Stimulated activated naive CD8-positive, alpha-beta T cell treated with anti-CD3 and anti-CD28 coated beads, Interleukin-15, Interleukin-2, amounts not matched to agents 100 ng/mL and 50 ng/mL, for 24 hours (primary cell): ENCODE measurements around the gene C3orf80.
"Not testable (repeated sequence)": the region's sequence is repeated elsewhere in the genome, so short reads cannot be mapped to it uniquely, and the experiment has no call there.

ENCODE experiments used
- H3K27ac Mint-ChIP-seq: one replicate; pipeline ENCODE4 v1.8.0; 2021; ENCODE audit warnings: mild to moderate bottlenecking, mixed read lengths
- H3K27me3 Mint-ChIP-seq: one replicate; pipeline ENCODE4 v1.8.0; 2021; ENCODE audit warnings: mixed read lengths
- H3K36me3 Mint-ChIP-seq: one replicate; pipeline ENCODE4 v1.8.0; 2021; ENCODE audit warnings: low read depth, mixed read lengths
- H3K4me1 Mint-ChIP-seq: one replicate; pipeline ENCODE4 v1.8.0; 2021; ENCODE audit warnings: low read depth, mixed read lengths
- H3K4me3 Mint-ChIP-seq: one replicate; pipeline ENCODE4 v1.8.0; 2021; ENCODE audit warnings: mild to moderate bottlenecking, mixed read lengths
- H3K9me3 Mint-ChIP-seq: one replicate; pipeline ENCODE4 v1.8.0; 2021; ENCODE audit warnings: mixed read lengths

Gene C3orf80

DNA sequence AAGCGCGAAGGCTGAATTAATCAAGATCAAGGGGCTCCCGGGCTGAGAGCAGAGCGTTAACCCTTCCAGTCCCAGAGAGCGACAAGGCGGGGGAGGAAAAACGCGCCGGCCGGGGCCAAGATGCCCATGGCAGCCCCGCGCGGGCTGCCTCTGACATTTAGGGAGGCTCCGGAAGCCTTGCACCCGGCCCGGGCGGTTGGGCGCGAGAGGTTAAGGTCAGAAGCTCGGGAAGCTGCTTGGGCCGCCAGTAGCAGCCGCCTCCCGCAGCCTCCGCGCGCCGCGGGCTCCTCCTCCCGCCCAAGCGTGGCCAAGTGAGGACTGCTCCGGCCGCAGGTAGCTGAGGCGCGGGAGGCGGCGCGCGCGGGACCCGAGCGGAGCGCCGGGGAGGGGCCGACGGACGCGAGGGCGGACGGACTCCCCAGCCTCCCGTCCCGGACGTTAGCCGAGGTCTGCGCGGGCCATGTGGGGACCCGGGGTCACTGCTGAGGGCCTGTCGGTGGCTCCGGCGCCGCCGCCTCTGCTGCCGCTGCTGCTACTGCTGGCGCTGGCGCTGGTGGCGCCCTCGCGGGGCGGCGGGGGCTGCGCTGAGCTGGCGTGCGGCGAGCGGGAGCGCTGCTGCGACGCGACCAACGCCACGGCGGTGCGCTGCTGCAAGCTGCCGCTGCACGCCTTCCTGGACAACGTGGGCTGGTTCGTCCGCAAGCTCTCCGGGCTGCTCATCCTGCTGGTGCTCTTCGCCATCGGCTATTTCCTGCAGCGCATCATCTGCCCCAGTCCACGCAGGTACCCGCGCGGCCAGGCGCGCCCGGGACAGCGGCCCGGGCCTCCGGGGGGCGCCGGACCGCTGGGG lies at the start of gene C3orf80:
TSS of gene C3orf80 (plus strand) at position 247 of the 850 bp plus-strand sequence. CDS start at position 461, 214 bp downstream.
- Mint-ChIP-seq H3K9me3 (no peaks in the 10 kb centered on the region), H3K36me3 (no peaks in the 10 kb centered on the region), H3K4me3 (peak within 1 kb of the TSS; percentile 66), H3K27ac (no peak within 1 kb of the TSS), H3K4me1 (peaks cover 16% of the 10 kb centered on the region), H3K27me3 (peaks cover 65% of the 10 kb centered on the region)

DNA sequence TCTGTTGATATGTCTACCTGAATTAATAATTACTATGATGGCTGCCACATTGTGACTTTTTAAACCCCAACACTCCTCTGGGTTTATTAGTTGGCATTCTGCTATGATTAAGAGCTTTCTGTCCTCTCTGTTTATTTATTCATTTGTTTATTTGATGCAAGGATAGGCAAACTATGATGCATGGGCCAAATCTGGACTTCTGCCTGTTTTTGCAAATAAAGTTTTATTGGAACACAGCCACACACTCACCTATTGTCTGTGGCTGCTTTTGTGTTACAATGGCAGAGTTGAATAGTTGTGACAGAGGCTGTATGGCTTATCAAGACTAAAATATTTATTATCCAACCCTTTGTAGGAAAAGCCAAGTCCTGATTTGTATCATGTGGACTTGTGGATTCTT lies 48.3 kb upstream of the C3orf80 start:
- no peaks in the 10 kb centered on the region for H3K36me3 Mint-ChIP-seq
- H3K9me3 Mint-ChIP-seq: peaks cover 4% of the 10 kb centered on the region
- H3K4me1 Mint-ChIP-seq: no peaks in the 10 kb centered on the region
- no peak overlapping the region for H3K27ac Mint-ChIP-seq
- no peak overlapping the region for H3K4me3 Mint-ChIP-seq
- H3K27me3 Mint-ChIP-seq: peaks cover 13% of the 10 kb centered on the region

DNA sequence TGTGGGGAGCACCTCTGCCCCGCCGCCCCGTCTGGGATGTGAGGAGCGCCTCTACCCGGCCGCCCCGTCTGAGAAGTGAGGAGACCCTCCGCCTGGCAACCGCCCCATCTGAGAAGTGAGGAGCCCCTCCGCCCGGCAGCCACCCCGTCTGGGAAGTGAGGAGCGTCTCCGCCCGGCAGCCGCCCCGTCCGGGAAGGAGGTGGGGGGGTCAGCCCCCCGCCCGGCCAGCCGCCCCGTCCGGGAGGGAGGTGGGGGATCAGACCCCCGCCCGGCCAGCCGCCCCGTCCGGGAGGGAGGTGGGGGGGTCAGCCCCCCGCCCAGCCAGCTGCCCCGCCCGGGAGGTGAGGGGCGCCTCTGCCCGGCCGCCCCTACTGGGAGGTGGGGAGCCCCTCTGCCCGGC lies 46.6 kb upstream of the C3orf80 start:
- H3K4me3 Mint-ChIP-seq, H3K4me1 Mint-ChIP-seq, H3K27ac Mint-ChIP-seq, H3K36me3 Mint-ChIP-seq, H3K9me3 Mint-ChIP-seq: not testable (repeated sequence)
- H3K27me3 Mint-ChIP-seq: peaks cover 13% of the 10 kb centered on the region

DNA sequence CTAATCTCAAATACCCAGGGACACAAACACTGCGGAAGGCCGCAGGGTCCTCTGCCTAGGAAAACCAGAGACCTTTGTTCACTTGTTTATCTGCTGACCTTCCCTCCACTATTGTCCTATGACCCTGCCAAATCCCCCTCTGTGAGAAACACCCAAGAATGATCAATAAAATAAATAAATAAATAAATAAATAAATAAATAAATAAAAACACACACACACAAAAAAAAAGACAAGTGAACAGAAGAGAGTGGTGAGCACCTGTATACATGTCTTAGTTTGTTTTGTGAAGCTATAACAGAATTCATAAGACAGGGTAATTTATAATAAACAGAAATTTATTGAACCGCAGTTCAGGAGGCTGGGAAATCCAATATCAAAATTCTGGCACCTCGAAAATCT lies 45.8 kb upstream of the C3orf80 start:
- not testable (repeated sequence) for H3K27ac Mint-ChIP-seq, H3K4me3 Mint-ChIP-seq, H3K4me1 Mint-ChIP-seq, H3K9me3 Mint-ChIP-seq, H3K36me3 Mint-ChIP-seq
- peaks cover 13% of the 10 kb centered on the region for H3K27me3 Mint-ChIP-seq

DNA sequence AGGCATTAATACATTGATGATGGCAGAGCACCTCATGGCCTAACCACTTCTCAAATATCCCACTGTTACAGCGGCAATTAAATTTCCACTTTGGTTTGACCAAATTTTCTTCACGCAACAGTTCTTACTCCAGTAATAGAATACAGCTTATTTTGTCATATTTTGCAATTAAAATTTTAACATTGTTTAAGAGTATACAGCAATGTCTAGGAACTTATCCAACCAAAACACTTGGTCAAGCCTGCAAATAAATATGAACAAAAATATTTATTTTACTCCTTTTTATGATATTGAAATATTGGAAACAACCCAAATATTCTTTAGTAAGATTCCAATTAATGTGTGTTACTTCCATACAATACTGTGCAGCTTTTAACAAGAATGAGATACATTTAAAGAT lies 45.3 kb upstream of the C3orf80 start:
- Mint-ChIP-seq H3K4me1 (no peaks in the 10 kb centered on the region), H3K27ac (no peak overlapping the region), H3K4me3 (no peak overlapping the region), H3K36me3 (no peaks in the 10 kb centered on the region), H3K9me3 (peaks cover 4% of the 10 kb centered on the region), H3K27me3 (peaks cover 16% of the 10 kb centered on the region)

DNA sequence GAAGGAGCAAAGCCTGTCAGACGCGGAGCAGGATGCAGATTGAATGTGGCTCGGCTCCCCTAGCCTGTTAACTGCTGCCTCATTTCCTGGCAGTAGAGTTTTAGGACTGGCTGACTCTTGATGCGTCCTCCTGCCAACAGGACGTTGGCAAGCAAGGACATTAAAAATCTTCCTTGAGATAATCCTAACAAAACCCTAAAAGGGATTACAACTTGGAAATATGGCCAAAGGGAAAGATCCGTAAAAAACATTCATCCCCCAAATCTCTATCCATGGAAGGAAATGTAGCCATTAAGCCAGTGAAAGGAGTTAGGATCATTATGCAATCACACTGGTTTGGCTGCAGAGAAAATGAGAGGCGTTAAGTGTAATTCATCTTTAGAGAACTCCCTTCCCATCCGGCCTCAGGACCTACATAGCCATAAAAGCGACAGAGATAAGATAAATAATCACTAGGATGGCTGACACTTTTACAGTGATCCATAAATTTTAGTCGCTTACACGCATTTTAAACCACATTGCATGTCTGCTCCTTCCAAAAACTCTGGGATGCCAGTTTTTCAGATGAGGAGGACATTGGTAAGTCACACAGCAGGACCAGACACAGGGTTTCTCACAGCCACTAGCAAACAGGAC lies 44.5 kb upstream of the C3orf80 start:
- Mint-ChIP-seq H3K4me1 (no peaks in the 10 kb centered on the region), H3K27ac (no peak overlapping the region), H3K4me3 (no peak overlapping the region), H3K9me3 (peaks cover 4% of the 10 kb centered on the region), H3K27me3 (peaks cover 16% of the 10 kb centered on the region), H3K36me3 (no peaks in the 10 kb centered on the region)

DNA sequence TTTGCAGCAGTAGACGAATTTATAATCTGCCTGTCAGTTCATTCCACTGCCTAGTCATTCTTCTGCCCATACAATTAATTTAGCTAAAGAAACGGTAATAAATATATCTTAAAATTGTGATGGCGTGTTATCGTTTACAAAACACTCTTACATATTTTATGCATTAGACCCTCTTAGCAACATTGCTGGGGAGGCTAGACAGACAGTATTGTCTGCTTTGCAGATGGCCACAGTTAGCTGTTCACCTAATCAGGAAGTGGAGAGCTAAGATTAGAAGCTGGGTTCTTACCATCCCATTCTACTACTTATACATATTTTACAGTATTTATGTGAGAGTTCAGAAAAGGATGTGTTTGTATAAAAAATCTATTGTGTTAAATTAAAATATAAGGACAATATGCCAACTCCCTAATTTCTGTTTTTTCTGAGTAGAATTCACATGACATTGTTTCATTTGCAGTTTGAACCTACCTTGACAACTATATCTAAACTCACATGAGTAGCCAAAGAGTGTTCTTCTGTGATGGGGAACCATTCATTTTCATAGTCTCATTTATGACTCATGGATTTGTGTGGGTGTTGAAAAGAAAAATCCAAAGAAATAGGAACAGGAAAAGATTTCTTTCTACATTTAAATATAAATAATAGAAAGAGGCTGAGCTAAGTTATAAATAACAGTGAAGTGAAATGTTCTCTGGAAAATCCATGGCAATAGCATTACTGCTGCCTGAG lies 41.7 kb upstream of the C3orf80 start:
- Mint-ChIP-seq H3K9me3 (peaks cover 4% of the 10 kb centered on the region), H3K27ac (no peak overlapping the region)

DNA sequence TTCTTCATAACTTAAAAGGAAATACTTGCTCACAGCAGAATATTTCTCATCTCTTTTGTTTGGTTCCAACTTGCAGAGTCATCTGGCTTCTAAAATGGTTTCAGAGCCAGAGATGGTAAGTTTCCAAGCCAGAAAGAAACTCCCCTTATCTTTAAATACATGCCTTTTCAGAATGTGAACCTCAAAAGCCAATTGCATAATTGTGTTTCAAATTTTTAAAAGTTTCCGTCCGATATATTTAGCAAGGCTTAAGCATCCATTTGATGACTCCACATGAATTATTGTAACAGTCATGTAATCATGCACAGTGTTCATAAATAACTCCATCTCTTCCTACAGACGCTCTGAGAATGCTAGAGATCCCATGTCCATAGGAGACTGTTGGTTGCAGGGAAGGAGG lies 40.6 kb upstream of the C3orf80 start:
- H3K27ac Mint-ChIP-seq: no peak overlapping the region
- peaks cover 17% of the 10 kb centered on the region for H3K27me3 Mint-ChIP-seq
- H3K36me3 Mint-ChIP-seq: no peaks in the 10 kb centered on the region

More for the DNA sequence above, 41.7 kb upstream of the C3orf80 start:
- H3K36me3 Mint-ChIP-seq: no peaks in the 10 kb centered on the region
- H3K4me3 Mint-ChIP-seq: no peak overlapping the region
- peaks cover 18% of the 10 kb centered on the region for H3K27me3 Mint-ChIP-seq
- H3K4me1 Mint-ChIP-seq: no peaks in the 10 kb centered on the region

DNA sequence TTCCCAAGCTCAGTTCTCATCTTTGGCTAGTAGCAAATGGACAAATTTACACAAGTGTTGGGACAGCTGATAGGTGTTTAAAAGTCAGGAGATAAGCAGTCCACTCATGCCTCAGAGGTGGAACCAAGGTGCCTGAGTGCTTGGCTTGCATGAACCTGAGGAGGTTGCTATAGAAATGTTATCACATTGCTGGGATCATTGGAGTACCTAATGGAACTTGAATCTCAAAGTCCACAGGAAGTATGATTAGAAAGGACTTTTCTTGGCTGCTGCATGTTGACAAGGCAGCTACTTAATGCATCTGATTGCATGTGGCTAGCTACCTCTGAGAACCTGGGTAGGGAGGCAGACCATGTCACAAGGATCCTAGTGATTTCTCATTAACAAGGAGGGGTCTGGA lies 39.5 kb upstream of the C3orf80 start:
- no peaks in the 10 kb centered on the region for H3K4me1 Mint-ChIP-seq
- peaks cover 12% of the 10 kb centered on the region for H3K27me3 Mint-ChIP-seq
- no peak overlapping the region for H3K4me3 Mint-ChIP-seq
- H3K36me3 Mint-ChIP-seq: no peaks in the 10 kb centered on the region
- H3K9me3 Mint-ChIP-seq: peaks cover 5% of the 10 kb centered on the region
- no peak overlapping the region for H3K27ac Mint-ChIP-seq

More for the DNA sequence above, 40.6 kb upstream of the C3orf80 start:
- H3K4me3 Mint-ChIP-seq: no peak overlapping the region
- no peaks in the 10 kb centered on the region for H3K4me1 Mint-ChIP-seq
- H3K9me3 Mint-ChIP-seq: peaks cover 5% of the 10 kb centered on the region

DNA sequence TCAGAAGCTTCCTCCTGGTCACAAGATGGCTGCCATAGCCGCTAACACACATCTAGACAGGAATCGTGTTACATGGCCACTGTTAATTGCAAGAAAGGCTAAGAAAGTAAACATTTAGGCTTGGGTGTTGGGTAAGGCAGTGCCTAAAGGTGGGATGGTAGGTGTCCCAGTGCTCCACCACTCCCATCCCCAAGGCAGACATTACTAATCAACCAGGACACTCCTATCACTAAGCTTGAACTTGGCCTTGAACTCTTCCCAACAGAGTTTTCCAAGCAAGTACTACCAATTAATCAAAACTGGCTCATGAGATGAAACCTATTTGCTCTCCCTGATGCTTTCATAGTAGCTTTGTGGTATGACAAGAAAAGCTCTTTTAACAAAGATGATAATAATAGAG lies 37.9 kb upstream of the C3orf80 start:
- Mint-ChIP-seq H3K27me3 (peaks cover 6% of the 10 kb centered on the region), H3K9me3 (peaks cover 5% of the 10 kb centered on the region), H3K27ac (no peak overlapping the region), H3K4me3 (no peak overlapping the region), H3K36me3 (no peaks in the 10 kb centered on the region), H3K4me1 (no peaks in the 10 kb centered on the region)

DNA sequence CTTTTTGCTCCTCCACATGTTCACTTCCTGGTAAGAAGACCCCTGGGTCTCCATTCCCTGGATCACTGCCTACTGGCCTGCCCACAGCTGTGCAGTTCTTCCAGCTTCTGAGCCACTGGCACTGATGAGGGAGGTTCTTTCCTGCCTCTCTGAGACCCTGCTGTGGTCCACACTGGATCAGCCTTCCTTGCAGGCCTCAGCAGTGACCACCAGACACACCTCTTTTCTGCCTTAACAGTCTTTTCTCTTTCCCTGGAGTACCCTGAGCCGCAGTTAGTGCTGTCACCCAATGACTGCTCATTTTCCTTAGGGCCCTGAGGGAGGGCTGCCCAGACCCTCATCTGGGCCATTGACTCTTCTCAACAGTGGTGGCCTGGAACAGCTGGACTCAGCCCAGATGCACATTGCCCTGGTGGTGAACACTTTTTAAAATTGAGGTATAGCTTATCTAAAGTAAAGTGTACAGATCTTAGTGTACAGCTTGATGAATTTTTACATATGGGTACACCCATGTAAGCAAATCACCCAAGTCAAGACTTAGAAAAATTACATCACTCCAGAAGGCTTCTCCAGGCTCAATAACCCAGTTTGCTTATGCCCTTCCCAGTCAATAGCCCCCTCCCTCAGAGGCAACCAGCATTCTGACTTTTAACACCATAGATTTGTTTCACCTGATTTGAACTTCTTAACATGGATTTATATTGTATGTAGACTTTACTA lies 32.8 kb upstream of the C3orf80 start:
- Mint-ChIP-seq H3K4me1 (no peaks in the 10 kb centered on the region), H3K27ac (no peak overlapping the region), H3K9me3 (peaks cover 5% of the 10 kb centered on the region), H3K27me3 (peaks cover 3% of the 10 kb centered on the region), H3K36me3 (no peaks in the 10 kb centered on the region), H3K4me3 (no peak overlapping the region)

DNA sequence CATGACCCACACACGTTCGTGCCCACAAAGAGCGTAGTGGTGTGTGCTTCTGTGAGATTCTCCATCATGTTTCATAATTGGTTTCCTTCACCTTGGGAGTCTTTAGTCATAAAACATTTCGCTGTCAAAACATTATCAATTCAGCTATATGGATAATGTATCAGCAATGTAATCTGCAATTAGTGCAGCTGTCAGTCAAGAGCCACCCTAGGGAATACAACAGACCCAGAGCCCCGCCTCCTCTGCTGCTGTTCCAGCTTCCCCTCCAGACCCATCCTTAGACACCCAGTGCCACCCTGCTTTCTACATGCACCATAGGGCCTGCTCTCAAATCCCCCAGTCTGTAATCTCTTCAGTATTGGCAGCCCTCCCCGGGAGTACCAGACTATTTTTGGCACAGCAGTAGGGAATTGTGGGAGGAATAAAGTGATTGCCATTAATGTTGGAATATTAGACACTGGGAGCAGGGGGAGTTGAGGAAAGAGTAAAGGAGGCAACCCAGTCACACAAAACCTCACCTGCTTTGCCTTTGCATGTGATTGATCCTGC lies 31.5 kb upstream of the C3orf80 start:
- no peaks in the 10 kb centered on the region for H3K27me3 Mint-ChIP-seq
- no peaks in the 10 kb centered on the region for H3K9me3 Mint-ChIP-seq
- no peaks in the 10 kb centered on the region for H3K36me3 Mint-ChIP-seq
- H3K27ac Mint-ChIP-seq: no peak overlapping the region
- H3K4me3 Mint-ChIP-seq: no peak overlapping the region
- H3K4me1 Mint-ChIP-seq: no peaks in the 10 kb centered on the region

DNA sequence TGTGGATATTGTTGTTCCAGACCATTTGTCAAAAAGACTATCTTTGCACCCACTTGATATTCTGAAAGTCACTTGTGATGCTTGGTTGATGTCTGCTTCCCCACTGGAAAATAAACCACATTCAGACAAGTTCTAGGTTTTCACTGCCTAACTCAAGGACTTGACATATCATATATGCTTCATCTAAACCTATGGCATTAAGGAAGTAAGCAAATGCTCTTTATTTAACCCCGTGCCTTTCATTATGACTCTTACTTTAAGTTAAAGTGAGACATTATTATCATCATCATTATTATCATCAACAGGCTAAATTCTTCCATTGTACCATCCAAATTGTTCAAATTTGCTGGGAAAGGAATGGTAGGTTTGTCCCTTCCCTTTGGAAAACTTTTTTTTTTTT lies 30.8 kb upstream of the C3orf80 start:
- Mint-ChIP-seq H3K36me3 (no peaks in the 10 kb centered on the region), H3K4me1 (no peaks in the 10 kb centered on the region), H3K27me3 (no peaks in the 10 kb centered on the region), H3K4me3 (no peak overlapping the region), H3K27ac (no peak overlapping the region), H3K9me3 (no peaks in the 10 kb centered on the region)

DNA sequence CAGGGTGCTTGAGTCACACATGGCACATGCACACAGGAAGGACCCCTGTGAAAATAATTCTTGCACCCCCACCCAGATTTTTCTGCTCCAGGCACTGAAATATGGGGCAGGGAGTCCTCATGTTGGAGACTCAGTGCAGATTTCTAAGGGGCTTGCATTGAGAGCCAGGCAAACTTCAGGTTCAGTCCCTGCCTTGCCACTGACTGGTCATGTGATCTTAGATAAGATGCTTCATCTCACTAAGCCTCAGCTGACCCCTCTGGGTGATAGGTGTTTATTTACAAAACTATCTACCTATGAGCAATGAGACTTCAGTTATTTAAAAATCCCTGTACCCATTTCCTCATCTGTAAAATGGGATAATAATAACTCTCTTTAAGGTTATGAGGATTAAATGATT lies 30.1 kb upstream of the C3orf80 start:
- Mint-ChIP-seq H3K27ac (no peak overlapping the region), H3K9me3 (no peaks in the 10 kb centered on the region), H3K4me1 (no peaks in the 10 kb centered on the region), H3K4me3 (no peak overlapping the region), H3K36me3 (no peaks in the 10 kb centered on the region), H3K27me3 (no peaks in the 10 kb centered on the region)
